ENCODE measurements around the gene FGD6.
"Not testable (repeated sequence)": the region's sequence is repeated elsewhere in the genome, so short reads cannot be mapped to it uniquely, and the experiment has no call there.

The FGD6 gene

DNA sequence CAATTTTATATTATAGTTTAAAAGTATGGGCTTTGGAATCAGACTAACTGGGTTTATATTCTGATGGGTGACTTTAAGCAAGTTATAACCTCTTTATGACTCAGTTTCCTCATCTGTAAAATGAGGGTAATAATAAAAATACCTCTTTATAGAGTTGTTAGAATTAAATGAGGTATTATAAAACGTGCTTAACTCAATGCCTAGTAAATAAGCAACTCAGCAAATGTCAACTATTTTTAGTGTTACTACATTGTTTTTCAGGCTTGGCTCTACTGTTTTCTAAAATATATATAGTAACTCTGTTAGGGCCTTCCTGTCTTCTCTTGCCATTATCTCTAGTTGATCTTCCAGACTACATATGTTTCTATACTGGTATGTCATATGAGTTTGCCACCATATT lies 20.9 kb upstream of the FGD6 start:
- CTCF ChIA-PET, result no interaction called here
- POLR2A ChIA-PET, result no interaction called here
- TF ChIP-seq SUZ12 (IDR thresholded peaks at IDR 0.05) (no peak), SP1 (IDR thresholded peaks at IDR 0.05) (no peak), NFRKB (IDR thresholded peaks at IDR 0.05) (no peak), LEF1 (IDR thresholded peaks at IDR 0.05; ENCODE audit: borderline replicate concordance) (no peak), BHLHE40 (IDR thresholded peaks at IDR 0.05; ENCODE audit: borderline replicate concordance) (no peak), ELF4 (IDR thresholded peaks at IDR 0.05) (no peak), FOXA1 (IDR thresholded peaks at IDR 0.05) (no peak), PKNOX1 (IDR thresholded peaks at IDR 0.05) (no peak), ARNT (IDR thresholded peaks at IDR 0.05) (no peak), L3MBTL2 (conservative IDR thresholded peaks at IDR 0.05) (no peak), FOXK2 (IDR thresholded peaks at IDR 0.05) (no peak), FOXM1 (IDR thresholded peaks at IDR 0.05; ENCODE audit: borderline replicate concordance) (no peak), CTBP1 (IDR thresholded peaks at IDR 0.05; ENCODE audit: borderline replicate concordance) (no peak), TARDBP (IDR thresholded peaks at IDR 0.05) (no peak), HDGF (IDR thresholded peaks at IDR 0.05; ENCODE audit: borderline replicate concordance) (no peak)
- DNase-seq (ENCODE audit: extremely low spot score), result no peak

GRCh38 chr12:95237315-95237714 lies 20.0 kb upstream of the FGD6 start:
- ChIA-PET CTCF (no interaction called here), POLR2A (no interaction called here)
- TF ChIP-seq ZNF384 (IDR thresholded peaks at IDR 0.05), result no peak
- TF ChIP-seq SP1 (IDR thresholded peaks at IDR 0.05), result no peak
- no peak for TF ChIP-seq ELF4 (IDR thresholded peaks at IDR 0.05)
- TF ChIP-seq TARDBP (IDR thresholded peaks at IDR 0.05), result no peak
- TF ChIP-seq CTBP1 (IDR thresholded peaks at IDR 0.05; ENCODE audit: borderline replicate concordance), result no peak
- TF ChIP-seq ARNT (IDR thresholded peaks at IDR 0.05), result no peak
- no peak for TF ChIP-seq LEF1 (IDR thresholded peaks at IDR 0.05; ENCODE audit: borderline replicate concordance)
- no peak for TF ChIP-seq BHLHE40 (IDR thresholded peaks at IDR 0.05; ENCODE audit: borderline replicate concordance)
- no peak for TF ChIP-seq FOXM1 (IDR thresholded peaks at IDR 0.05; ENCODE audit: borderline replicate concordance)
- TF ChIP-seq FOXA1 (IDR thresholded peaks at IDR 0.05), result no peak
- no peak for TF ChIP-seq SUZ12 (IDR thresholded peaks at IDR 0.05)
- no peak for DNase-seq (ENCODE audit: extremely low spot score)

GRCh38 chr12:95235621-95236020 lies 18.4 kb upstream of the FGD6 start:
- POLR2A ChIA-PET; DNase-seq (ENCODE audit: extremely low spot score); CTCF ChIA-PET: not testable (repeated sequence)

DNA sequence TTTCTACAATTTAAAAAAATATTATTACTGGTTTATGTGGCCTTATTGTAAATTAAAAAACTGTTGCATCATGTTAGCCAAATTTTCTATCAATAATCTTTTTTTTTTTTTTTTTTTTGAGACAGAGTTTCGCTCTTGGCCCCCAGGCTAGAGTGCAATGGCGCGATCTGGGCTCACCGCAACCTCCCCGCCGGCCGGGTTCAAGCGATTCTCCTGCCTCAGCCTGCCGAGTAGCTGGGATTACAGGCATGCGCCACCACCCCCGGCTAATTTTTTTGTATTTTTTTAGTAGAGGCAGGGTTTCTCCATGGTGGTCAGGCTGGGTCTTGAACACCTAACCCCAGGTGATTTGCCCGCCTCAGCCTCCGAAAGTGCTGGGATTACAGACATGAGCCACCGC lies 16.9 kb upstream of the FGD6 start:
- CTCF ChIA-PET; DNase-seq (ENCODE audit: extremely low spot score); POLR2A ChIA-PET: not testable (repeated sequence)

DNA sequence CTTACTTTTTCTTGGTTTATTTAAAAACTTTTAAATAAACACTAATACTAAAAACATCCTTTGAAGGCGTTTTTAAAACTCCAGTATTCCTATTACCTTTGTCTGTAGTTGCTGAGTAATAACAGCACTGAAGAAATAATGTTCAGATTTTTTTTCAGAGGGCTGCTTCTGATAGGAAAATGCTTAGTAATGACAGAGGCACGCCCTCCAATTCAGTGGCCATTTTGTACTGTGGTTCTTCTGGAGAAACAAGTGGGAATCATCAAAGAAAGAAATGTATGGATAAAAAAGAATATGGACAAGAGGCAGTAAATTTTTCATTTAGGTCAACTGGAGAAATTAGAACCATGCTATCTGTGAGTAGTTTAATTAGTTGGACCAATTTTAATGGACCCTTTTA lies 13.9 kb upstream of the FGD6 start:
- ChIA-PET CTCF (no interaction called here), POLR2A (no interaction called here)
- TF ChIP-seq LEF1 (IDR thresholded peaks at IDR 0.05; ENCODE audit: borderline replicate concordance) (no peak), FOXM1 (IDR thresholded peaks at IDR 0.05; ENCODE audit: borderline replicate concordance) (no peak), SUZ12 (IDR thresholded peaks at IDR 0.05) (no peak), SP1 (IDR thresholded peaks at IDR 0.05) (no peak), TARDBP (IDR thresholded peaks at IDR 0.05) (no peak), FOXA1 (IDR thresholded peaks at IDR 0.05) (no peak), ELF4 (IDR thresholded peaks at IDR 0.05) (no peak), CTBP1 (IDR thresholded peaks at IDR 0.05; ENCODE audit: borderline replicate concordance) (no peak), L3MBTL2 (conservative IDR thresholded peaks at IDR 0.05) (no peak)
- DNase-seq (ENCODE audit: extremely low spot score), result no peak

GRCh38 chr12:95230313-95230712 lies 13.0 kb upstream of the FGD6 start:
- TF ChIP-seq L3MBTL2 (conservative IDR thresholded peaks at IDR 0.05) (no peak), TARDBP (IDR thresholded peaks at IDR 0.05) (no peak), FOXM1 (IDR thresholded peaks at IDR 0.05; ENCODE audit: borderline replicate concordance) (no peak), FOXK2 (IDR thresholded peaks at IDR 0.05) (no peak), LEF1 (IDR thresholded peaks at IDR 0.05; ENCODE audit: borderline replicate concordance) (no peak), HDGF (IDR thresholded peaks at IDR 0.05; ENCODE audit: borderline replicate concordance) (no peak), ELF4 (IDR thresholded peaks at IDR 0.05) (no peak), FOXA1 (IDR thresholded peaks at IDR 0.05) (no peak), NFRKB (IDR thresholded peaks at IDR 0.05) (no peak)
- POLR2A ChIA-PET, result no interaction called here
- CTCF ChIA-PET, result interaction anchor here (0.6 kb wide), 2 partner anchors 108 to 164 kb away, joined by 3 to 10 read pairs; no protein-coding TSS in a partner anchor
- no peak for DNase-seq (ENCODE audit: extremely low spot score)

- ChIA-PET POLR2A (interaction anchor here (1.0 kb wide), 1 partner anchor 12 kb away, joined by 3 read pairs; the partner anchor contains the start of genes FGD6 and VEZT), CTCF (interaction anchor here (0.6 to 0.9 kb wide), 2 partner anchors 12 to 163 kb away, joined by 3 read pairs; partner anchors contain the start of genes FGD6 and VEZT)
- TF ChIP-seq SP1 (IDR thresholded peaks at IDR 0.05) (no peak), FOXA1 (IDR thresholded peaks at IDR 0.05) (no peak), FOXK2 (IDR thresholded peaks at IDR 0.05) (no peak), NFRKB (IDR thresholded peaks at IDR 0.05) (no peak), TARDBP (IDR thresholded peaks at IDR 0.05) (no peak), BHLHE40 (IDR thresholded peaks at IDR 0.05; ENCODE audit: borderline replicate concordance) (no peak), LEF1 (IDR thresholded peaks at IDR 0.05; ENCODE audit: borderline replicate concordance) (no peak), FOXM1 (IDR thresholded peaks at IDR 0.05; ENCODE audit: borderline replicate concordance) (no peak), L3MBTL2 (conservative IDR thresholded peaks at IDR 0.05) (no peak), ELF4 (IDR thresholded peaks at IDR 0.05) (no peak), ZNF384 (IDR thresholded peaks at IDR 0.05) (no peak), PKNOX1 (IDR thresholded peaks at IDR 0.05) (no peak), SUZ12 (IDR thresholded peaks at IDR 0.05) (no peak), HDGF (IDR thresholded peaks at IDR 0.05; ENCODE audit: borderline replicate concordance) (no peak), CTBP1 (IDR thresholded peaks at IDR 0.05; ENCODE audit: borderline replicate concordance) (no peak), ARNT (IDR thresholded peaks at IDR 0.05) (no peak)
- no peak for DNase-seq (ENCODE audit: extremely low spot score)
Observed at GRCh38 chr12:95229636-95230035, 12.4 kb upstream of the FGD6 start.
